Activated naive CD8-positive, alpha-beta T cell treated with anti-CD3 and anti-CD28 coated beads for 36 hours (primary cell): ENCODE measurements around the gene PSORS1C1. TPM values are rescaled to one million over a fixed set of nuclear protein-coding genes. Genes with fewer than 3 reads are reported as not detected.
"Not testable (repeated sequence)": the region's sequence is repeated elsewhere in the genome, so short reads cannot be mapped to it uniquely, and the experiment has no call there.

Source experiments
- DNase-seq: peaks from one replicate; pipeline ENCODE4 v3.0.0; 2021
- H3K27ac Mint-ChIP-seq: one replicate; pipeline ENCODE4 v1.8.0; 2022; ENCODE audit warnings: mild to moderate bottlenecking, moderate library complexity, mixed read lengths
- H3K27me3 Mint-ChIP-seq: one replicate; pipeline ENCODE4 v1.8.0; 2022; ENCODE audit warnings: mild to moderate bottlenecking, mixed read lengths
- H3K36me3 Mint-ChIP-seq: one replicate; pipeline ENCODE4 v1.8.0; 2021; ENCODE audit warnings: mild to moderate bottlenecking, mixed read lengths
- H3K4me1 Mint-ChIP-seq: one replicate; pipeline ENCODE4 v1.8.0; 2021; ENCODE audit warnings: mixed read lengths
- H3K4me3 Mint-ChIP-seq: one replicate; pipeline ENCODE4 v1.8.0; 2022; ENCODE audit warnings: mild to moderate bottlenecking, moderate library complexity, mixed read lengths
- H3K9me3 Mint-ChIP-seq: one replicate; pipeline ENCODE4 v1.8.0; 2022; ENCODE audit warnings: mixed read lengths
- total RNA-seq, 2 experiments: library from RNA; stranded (reverse); gene quantifications; one replicate each; pipeline ENCODE4 v1.2.3, GENCODE V29; 2021

PSORS1C1 gene
- total RNA-seq, 2 experiments from 2014 or later = 0.19 TPM; not detected in 1

DNA sequence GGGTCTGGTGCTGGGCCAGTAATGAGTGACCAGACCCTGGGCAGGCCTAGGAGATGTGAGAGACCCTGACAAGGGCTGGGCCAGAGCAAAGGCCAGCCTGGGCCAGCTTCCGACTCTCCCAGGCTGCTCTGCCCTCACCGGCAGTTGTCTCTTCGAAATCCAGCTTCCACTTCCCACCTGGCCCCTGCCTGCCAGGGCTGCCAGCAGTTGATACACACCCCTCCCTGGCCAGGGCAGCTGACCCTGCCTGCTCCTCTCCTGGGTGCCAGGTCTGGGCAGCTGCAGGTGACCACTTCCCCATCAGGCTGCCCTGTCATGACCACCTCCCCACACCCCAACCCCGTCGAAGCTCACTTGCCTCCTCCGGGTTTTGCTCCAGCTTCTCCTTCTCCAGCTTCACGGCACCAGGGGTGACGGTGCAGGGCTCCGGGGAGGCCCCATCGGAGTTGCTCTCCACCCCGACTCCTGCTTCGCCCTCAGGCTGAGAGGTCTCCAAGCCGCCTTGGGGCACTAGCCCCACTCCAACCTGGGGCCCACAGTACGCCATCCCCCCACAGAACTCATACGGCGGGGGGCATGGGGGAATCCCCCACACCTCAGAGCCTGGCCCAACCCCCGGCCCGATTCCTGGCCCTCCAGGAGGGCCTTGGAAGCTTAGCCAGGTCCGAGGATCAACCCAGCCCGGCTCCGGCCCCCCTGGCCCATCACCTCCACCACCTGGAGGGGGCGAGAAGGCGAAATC, 55.4 kb downstream of the PSORS1C1 start:
- not testable (repeated sequence) for DNase-seq, H3K27me3 Mint-ChIP-seq, H3K4me1 Mint-ChIP-seq, H3K4me3 Mint-ChIP-seq, H3K36me3 Mint-ChIP-seq, H3K27ac Mint-ChIP-seq, H3K9me3 Mint-ChIP-seq

DNA sequence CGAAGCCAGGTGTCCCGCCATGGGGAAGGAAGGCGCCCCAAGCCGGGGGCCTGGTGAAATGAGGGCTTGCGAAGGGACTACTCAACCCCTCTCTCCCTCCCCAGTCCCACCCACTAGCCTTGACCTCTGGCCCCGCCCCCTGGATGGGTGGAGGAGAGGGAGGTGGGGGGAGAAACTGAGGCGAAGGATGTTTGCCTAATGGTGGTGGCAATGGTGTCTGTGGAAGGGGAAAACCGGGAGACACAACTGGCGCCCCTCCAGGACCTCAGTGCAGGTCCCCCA, 55.9 kb downstream of the PSORS1C1 start, which contains the start of gene POU5F1:
Gene POU5F1, minus strand, starts transcription at position 83 of the 282 bp plus-strand sequence. Its CDS starts 62 bp downstream, at position 21.
- H3K9me3 Mint-ChIP-seq = no peaks in the 10 kb centered on the region
- H3K4me1 Mint-ChIP-seq = no peaks in the 10 kb centered on the region
- no peak within 1 kb of the TSS for H3K27ac Mint-ChIP-seq
- no peaks in the 10 kb centered on the region for H3K36me3 Mint-ChIP-seq
- DNase-seq = no peak
- no peak within 1 kb of the TSS for H3K4me3 Mint-ChIP-seq
- H3K27me3 Mint-ChIP-seq = no peaks in the 10 kb centered on the region

DNA sequence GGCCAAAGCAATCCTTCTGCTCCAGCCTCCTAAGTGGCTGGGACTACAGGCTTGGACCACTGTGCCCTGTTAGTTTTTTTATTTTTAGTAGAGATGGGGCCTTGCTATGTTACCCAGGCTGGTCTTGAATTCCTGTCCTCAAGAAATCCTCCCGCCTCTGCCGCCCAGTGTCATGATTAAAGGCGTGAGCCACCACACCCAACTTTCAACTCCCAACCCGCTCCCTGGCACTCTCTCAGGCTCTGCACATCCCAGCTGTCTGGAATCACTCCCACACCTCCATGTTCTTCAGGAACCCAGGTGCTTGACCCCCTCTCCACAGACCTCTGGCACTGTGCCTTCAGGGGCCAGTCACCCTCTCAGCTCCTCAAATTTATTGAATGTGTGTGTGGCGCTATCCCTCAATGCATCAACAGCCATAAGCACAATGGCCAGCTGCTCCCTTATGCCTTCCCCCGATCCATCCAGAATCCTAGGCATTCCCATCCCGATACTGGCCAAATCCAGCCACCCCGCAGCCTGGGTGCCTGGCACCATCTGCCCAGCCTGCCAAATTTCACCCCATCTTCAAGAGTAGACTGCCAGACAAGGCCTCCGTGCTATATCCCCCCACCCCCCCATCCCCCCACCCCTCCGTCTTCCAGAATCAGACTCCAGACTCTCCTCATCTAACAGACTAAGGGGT, 56.5 kb downstream of the PSORS1C1 start:
- Mint-ChIP-seq H3K4me1 (no peaks in the 10 kb centered on the region), H3K27ac (no peak overlapping the region), H3K27me3 (no peaks in the 10 kb centered on the region), H3K4me3 (no peak overlapping the region), H3K36me3 (no peaks in the 10 kb centered on the region), H3K9me3 (no peaks in the 10 kb centered on the region)
- DNase-seq = no peak

DNA sequence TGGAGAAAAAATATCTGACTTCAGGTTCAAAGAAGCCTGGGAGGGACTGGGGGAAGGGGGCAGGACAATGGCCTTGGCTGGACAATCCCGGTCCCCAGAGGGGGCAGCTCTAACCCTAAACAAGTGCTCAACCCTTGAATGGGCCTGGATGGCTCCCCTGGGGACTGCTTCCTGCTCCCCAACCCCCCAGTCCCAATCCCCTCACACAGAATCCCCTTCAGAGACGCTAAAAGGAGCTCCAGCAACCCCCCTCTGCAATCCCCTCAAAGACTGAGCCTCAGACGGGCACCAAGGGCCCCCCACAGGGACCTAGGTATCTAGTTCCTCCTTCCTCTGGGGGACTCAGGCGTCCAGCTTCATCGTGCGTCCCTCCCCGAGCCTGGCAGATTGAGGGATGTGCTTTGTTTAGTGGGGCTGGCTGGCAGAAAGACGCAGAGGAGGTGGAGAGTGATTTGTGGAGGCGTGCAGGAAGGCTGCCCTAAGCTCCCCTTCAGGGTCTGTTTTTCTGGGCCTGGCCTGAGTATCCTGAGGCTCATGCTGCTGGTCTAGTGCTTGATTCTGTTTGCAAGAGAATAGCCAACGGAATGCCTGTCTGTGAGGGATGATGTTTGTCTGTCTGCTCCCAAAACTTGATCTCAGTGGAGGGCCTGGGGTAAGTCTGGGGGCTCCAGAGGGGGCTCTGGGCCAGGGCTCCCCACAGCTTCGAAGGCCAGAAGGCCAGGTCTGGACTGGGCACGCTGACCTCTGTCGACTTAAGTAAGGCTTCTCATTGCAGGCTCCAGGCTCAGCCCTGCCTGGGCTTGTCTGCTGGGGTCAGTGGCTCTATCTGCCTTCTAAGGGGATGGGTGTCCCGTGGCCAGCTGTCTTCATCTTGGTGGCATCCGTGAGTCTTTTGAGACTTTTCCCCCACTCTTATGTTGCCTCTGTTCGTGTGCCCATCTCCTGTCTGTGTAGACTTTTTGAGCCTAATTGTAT, 57.6 kb downstream of the PSORS1C1 start:
- Mint-ChIP-seq H3K4me1 (no peaks in the 10 kb centered on the region), H3K9me3 (no peaks in the 10 kb centered on the region), H3K27ac (no peak overlapping the region), H3K4me3 (no peak overlapping the region), H3K27me3 (no peaks in the 10 kb centered on the region), H3K36me3 (no peaks in the 10 kb centered on the region)
- DNase-seq = no peak

DNA sequence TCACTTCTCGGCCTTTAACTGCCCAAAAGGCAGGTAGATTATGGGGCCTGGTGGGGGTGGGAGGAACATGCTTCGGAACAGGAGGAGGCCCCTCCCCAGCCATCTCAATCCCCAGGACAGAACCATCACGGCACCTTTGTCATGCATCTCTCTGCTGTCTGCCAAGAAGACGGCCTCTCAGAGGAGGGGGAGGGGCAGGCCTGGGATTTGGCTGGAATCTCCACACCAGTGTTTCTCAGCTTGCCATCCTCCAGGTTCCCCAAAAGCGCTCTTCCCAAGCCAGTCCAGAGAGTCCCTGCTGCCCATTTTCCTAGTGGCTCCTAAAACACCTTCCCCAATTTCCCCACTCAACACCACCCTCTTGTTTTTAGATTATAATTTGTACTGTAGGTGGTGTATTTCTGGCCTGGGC, 58.4 kb downstream of the PSORS1C1 start:
- no peak for DNase-seq
- Mint-ChIP-seq H3K4me1 (no peaks in the 10 kb centered on the region), H3K9me3 (no peaks in the 10 kb centered on the region), H3K4me3 (no peak overlapping the region), H3K27me3 (no peaks in the 10 kb centered on the region), H3K27ac (no peak overlapping the region), H3K36me3 (no peaks in the 10 kb centered on the region)

DNA sequence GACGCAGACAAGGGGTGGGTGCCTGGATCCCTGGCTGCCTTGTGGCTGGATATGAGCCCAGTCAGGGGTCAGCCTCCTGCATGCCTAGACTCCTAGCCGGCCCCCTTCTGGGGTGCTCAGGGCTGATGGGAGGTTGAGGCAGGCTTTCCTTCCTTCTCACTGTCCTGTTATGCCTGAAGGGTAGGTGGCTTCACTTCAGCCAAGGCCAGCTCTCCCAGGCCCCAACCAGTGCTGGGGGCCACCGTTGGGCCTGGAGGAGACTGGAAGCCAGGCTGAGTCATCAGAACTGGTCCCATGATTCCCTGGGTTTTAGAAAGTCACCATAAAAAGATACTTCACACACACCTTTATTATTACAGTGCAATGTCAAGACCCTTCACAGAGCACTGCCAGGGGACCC, 58.8 kb downstream of the PSORS1C1 start:
- Mint-ChIP-seq H3K4me1 (no peaks in the 10 kb centered on the region), H3K9me3 (no peaks in the 10 kb centered on the region), H3K27me3 (no peaks in the 10 kb centered on the region), H3K36me3 (no peaks in the 10 kb centered on the region), H3K4me3 (no peak overlapping the region), H3K27ac (no peak overlapping the region)
- DNase-seq = no peak

DNA sequence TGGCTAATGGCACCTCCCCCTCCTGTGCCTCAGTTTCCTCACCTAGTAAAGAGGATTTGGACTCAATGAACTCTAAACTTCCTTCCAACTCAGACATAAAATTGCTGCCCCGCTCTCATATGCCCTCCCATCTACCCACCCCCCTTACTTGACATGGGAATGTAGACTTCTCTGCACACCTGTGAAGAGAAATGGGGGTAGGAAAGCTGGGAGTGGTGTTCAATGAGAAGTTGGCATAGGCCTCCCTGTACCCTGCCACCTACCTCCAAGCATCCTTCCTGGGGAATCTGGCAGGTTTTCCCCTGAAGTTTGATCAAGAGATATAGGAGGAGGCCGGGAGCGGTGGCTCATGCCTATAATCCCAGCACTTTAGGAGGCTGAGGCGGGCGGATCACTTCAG, 59.8 kb downstream of the PSORS1C1 start:
- no peaks in the 10 kb centered on the region for H3K9me3 Mint-ChIP-seq
- H3K27ac Mint-ChIP-seq = no peak overlapping the region
- no peaks in the 10 kb centered on the region for H3K27me3 Mint-ChIP-seq
- H3K4me3 Mint-ChIP-seq = no peak overlapping the region
- no peaks in the 10 kb centered on the region for H3K36me3 Mint-ChIP-seq
- peaks cover 5% of the 10 kb centered on the region for H3K4me1 Mint-ChIP-seq
- DNase-seq = no peak

DNA sequence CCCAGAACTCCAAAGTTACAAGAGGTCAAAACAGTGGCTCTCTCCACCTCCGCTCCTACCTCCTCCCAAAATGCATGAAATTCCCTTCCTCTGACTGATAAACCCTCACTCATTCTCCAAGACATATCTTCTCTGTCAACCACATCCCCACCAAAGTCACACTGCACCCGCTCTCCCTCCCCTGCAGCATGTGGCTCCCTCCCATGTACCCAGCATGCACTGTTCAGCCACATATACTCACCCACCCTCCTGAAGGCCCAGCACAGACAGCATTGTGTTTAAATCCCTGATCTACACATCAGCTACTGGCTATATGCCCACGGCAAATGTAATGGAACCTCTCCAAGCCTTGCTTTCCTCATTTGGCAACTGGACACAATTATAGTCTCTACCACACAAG, 61.4 kb downstream of the PSORS1C1 start:
- H3K4me1 Mint-ChIP-seq = peaks cover 5% of the 10 kb centered on the region
- no peaks in the 10 kb centered on the region for H3K36me3 Mint-ChIP-seq
- no peaks in the 10 kb centered on the region for H3K9me3 Mint-ChIP-seq
- DNase-seq = no peak
- H3K27ac Mint-ChIP-seq = no peak overlapping the region
- H3K27me3 Mint-ChIP-seq = no peaks in the 10 kb centered on the region
- no peak overlapping the region for H3K4me3 Mint-ChIP-seq

DNA sequence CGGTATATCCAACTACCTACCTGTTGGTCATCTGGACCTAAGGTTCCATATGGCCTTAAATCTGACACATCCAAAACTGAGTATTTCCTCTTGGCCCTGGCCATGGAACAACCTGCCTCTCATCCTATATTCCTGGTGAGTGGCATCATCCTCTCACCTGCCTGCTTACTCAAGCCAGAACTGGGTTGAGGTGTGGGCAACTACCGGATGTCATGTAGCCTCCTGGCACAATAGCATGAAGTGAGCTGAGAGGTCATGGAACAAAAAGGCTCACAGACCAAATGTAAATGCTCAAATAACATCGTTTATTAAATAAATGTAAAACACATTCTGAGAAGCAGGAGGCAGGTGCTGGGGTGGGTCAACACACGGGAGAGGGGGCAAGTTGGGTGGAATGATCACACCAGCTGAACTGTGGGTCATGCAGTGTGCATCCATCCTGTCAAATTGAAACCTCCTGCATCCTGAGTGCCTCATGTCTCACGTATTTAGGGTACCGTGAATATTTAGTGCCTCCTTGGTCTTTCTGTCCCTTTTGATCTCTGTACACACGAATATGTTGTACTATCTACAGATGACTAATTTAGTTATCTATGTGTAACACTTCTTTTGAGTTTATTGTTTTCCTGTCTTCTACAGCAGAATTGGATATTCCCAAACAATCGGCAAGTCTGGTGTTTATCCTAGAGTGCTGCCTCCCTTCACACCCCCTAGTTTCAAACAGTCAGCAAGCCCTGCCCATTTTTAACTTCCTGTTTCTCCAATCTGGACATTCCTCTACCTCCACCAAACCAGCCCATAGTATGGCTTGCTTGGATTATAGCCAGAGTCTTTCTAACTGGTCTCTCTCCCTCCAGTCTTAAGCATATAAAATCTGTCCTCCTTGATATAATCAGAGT, 63.8 kb downstream of the PSORS1C1 start:
- Mint-ChIP-seq H3K4me3 (no peak overlapping the region), H3K27ac (peak overlapping the region; percentile 27), H3K4me1 (peaks cover 5% of the 10 kb centered on the region), H3K27me3 (no peaks in the 10 kb centered on the region), H3K9me3 (no peaks in the 10 kb centered on the region), H3K36me3 (no peaks in the 10 kb centered on the region)
- no peak for DNase-seq

DNA sequence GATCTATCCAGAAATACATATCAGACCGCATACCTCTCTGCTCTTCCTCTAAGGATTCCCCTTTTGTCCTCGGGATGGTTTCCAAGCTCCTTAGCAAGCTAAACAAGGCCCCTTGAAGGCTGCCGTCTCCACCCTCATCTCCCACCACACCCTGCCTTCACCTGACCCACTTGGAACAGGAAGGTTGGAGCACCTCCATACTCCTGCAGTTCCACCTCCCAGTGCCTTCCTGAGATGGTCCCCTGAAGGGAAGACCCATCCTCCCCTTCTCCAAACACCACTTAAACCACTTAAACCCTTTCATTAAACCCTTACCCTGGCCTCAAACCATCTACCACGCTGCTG, 64.4 kb downstream of the PSORS1C1 start:
- peaks cover 5% of the 10 kb centered on the region for H3K4me1 Mint-ChIP-seq
- no peaks in the 10 kb centered on the region for H3K9me3 Mint-ChIP-seq
- no peak for DNase-seq
- H3K27me3 Mint-ChIP-seq = no peaks in the 10 kb centered on the region
- no peaks in the 10 kb centered on the region for H3K36me3 Mint-ChIP-seq
- no peak overlapping the region for H3K4me3 Mint-ChIP-seq
- H3K27ac Mint-ChIP-seq = peak overlapping the region; percentile 27

DNA sequence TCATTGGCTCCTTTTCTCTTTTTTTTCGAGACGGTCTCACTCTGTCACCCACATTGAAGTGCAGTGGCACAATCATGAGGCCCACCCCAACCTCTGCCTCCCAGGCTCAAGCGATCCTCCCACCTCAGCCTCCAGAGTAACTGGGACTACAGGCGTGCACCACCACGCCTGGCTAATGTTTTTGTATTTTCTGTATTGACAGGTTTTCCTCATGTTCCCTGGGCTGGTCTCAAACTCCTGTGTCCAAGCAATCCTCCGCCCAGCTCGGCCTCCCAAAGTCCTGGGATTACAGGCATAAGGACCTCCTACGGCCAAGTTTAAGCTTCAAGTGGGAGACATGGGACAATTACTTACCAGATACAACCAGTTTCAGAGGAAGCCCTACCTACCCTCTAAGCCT, 65.3 kb downstream of the PSORS1C1 start:
- no peak overlapping the region for H3K27ac Mint-ChIP-seq
- H3K4me3 Mint-ChIP-seq = peak overlapping the region; percentile 81
- H3K4me1 Mint-ChIP-seq = peaks cover 5% of the 10 kb centered on the region
- no peaks in the 10 kb centered on the region for H3K9me3 Mint-ChIP-seq
- H3K36me3 Mint-ChIP-seq = no peaks in the 10 kb centered on the region
- DNase-seq = no peak
- no peaks in the 10 kb centered on the region for H3K27me3 Mint-ChIP-seq

DNA sequence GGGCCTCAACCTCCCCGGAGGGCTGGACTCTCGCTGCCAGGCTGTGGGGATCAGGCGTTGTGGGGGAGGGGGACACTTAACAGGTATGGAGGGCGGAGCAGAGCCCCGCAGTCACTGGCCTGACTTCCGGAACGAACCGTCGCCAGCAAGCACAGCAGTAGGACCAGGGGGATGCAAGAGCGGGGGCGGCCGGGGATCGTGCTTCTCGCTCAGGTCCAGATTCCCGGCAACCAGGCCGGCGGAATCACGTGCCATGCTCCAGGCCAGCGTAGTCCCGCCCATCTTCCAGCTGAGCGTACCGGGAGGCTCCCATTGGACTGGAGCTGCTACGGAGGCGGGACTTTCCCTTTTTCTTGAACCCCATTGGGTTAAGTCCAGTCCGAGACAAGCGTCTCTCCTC, 65.9 kb downstream of the PSORS1C1 start:
- peak; percentile 68 for DNase-seq
- Mint-ChIP-seq H3K27ac (peak overlapping the region; percentile 61), H3K36me3 (no peaks in the 10 kb centered on the region), H3K27me3 (no peaks in the 10 kb centered on the region), H3K9me3 (no peaks in the 10 kb centered on the region), H3K4me3 (peak overlapping the region; percentile 81), H3K4me1 (peaks cover 5% of the 10 kb centered on the region)

DNA sequence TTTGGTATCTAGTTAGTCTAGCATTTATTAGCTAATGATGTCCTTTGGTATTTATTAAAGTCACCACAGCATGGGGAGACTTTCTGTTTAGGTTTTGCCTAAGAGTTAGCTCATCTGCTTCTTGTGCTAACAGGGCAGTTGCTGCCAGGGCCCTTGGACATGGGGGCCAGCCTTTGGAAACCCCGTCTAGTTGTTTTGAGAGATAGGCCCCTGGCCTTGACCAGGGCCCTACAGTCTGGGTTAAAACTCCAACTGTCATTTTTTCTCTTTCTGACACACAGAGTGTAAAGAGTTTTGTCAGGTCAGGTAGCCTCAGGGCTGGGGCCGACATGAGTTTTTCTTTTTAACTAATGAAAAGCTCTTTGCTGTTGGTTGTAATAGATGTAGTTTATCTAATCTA, 68.7 kb downstream of the PSORS1C1 start:
- not testable (repeated sequence) for DNase-seq, H3K9me3 Mint-ChIP-seq, H3K4me1 Mint-ChIP-seq, H3K4me3 Mint-ChIP-seq, H3K27ac Mint-ChIP-seq, H3K27me3 Mint-ChIP-seq, H3K36me3 Mint-ChIP-seq

DNA sequence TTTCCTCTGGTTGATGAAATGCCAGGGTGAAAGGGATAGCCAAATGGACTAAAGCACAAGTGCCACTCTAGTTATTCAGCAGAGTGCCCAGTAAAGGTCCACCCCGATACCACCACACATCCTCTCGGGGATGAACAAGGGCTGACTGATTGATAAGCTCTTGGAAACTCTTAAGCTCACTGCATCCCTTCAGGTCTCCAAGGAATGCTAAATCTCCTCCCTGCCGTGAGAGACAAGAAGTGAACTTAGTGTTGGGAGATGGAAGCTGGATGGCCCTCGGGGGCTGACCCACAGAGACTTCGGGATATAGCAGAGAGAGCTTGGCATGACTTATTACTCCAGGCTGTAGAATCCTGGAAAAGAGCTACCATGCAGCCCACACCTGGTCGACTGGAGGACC, 69.3 kb downstream of the PSORS1C1 start:
- H3K36me3 Mint-ChIP-seq, H3K4me1 Mint-ChIP-seq, H3K27me3 Mint-ChIP-seq, H3K9me3 Mint-ChIP-seq, H3K27ac Mint-ChIP-seq, DNase-seq, H3K4me3 Mint-ChIP-seq: not testable (repeated sequence)

DNA sequence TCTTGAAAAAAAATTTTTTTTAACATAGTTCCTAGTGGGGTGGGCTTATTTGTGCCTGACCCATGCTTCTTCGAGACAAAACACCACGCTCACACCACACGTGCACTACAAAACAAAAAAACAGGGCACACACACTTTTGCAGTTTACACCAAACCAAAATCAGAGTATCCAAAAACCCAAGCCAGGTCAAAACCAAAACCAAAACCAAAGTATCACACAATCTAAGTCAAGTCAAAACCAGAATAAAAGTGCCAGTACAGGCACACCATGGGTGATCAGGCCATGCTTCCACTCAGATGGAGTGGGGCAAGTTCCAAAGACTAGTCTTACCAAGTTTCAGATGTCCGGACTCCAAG, 71.1 kb downstream of the PSORS1C1 start:
- H3K27me3 Mint-ChIP-seq, H3K36me3 Mint-ChIP-seq, H3K27ac Mint-ChIP-seq, H3K9me3 Mint-ChIP-seq, DNase-seq, H3K4me1 Mint-ChIP-seq, H3K4me3 Mint-ChIP-seq: not testable (repeated sequence)
